WI38 (cell line): ENCODE measurements around the gene SPDYE1.

Experiments used
- H3K4me3 ChIP-seq: 2 replicates; pipeline ENCODE4 v1.5.1; 2011; ENCODE audit warnings: low read depth, mild to moderate bottlenecking, control low read depth, low read length
- CTCF ChIP-seq: IDR thresholded peaks from 2 replicates; pipeline ENCODE4 v1.5.1; 2012; ENCODE audit warnings: low read depth, mild to moderate bottlenecking, control low read depth, low read length

SPDYE1 gene

GRCh38 chr7:44057849-44058758 is 60.4 kb downstream of the SPDYE1 start:
- TF ChIP-seq CTCF = no peak

GRCh38 chr7:44058759-44059218 is 61.1 kb downstream of the SPDYE1 start:
- TF ChIP-seq CTCF = no peak

More at GRCh38 chr7:44057849-44058758, 60.4 kb downstream of the SPDYE1 start:
- H3K4me3 ChIP-seq = no peak overlapping the region

GRCh38 chr7:44059219-44060090 is 61.8 kb downstream of the SPDYE1 start:
- no peak overlapping the region for H3K4me3 ChIP-seq
- TF ChIP-seq CTCF = no peak

More at GRCh38 chr7:44058759-44059218, 61.1 kb downstream of the SPDYE1 start:
- H3K4me3 ChIP-seq = no peak overlapping the region
